ENCODE results near the gene SLC6A9.

GRCh38 chr1:43951021-43951985 is 80.0 kb downstream of the SLC6A9 start:
- TF ChIP-seq CTCF (IDR thresholded peaks at IDR 0.05): no peak
- TF ChIP-seq POLR2A (IDR thresholded peaks at IDR 0.05): no peak
